Common myeloid progenitor, CD34-positive (primary cell): ENCODE results near the gene ZNF208.
A peak's percentile ranks its signal among the peaks of the same experiment; 100 is the strongest.

Source experiments
- CTCF ChIA-PET: fragments of 350-600 bp; sonication (Branson Sonifier 250); formaldehyde crosslinking; loops from one replicate; lab custom pipeline; 2021; ENCODE audit warnings: antibody characterized with exemption; lab: Charles Lee
- POLR2A ChIA-PET: fragments of 350-600 bp; sonication (Branson Sonifier 250); formaldehyde crosslinking; loops from one replicate; lab custom pipeline; 2021; ENCODE audit warnings: antibody characterized with exemption; lab: Charles Lee
- DNase-seq, 3 donors: peaks; one replicate each; pipeline versions ENCODE4 v3.0.0 to v3.0.0-alpha.2; 2013
- H3K27ac ChIP-seq, 2 experiments: 1 replicate in 1 of 2; 2 replicates in 1 of 2; pipeline ENCODE4 v1.7.0; 2013; ENCODE audit warnings: inconsistent platforms in 2 of 2, low read length in 2 of 2, mild to moderate bottlenecking in 2 of 2, low read depth in 1 of 2, moderate library complexity in 1 of 2; ENCODE audit not compliant: severe bottlenecking in 2 of 2, insufficient read depth in 1 of 2, poor library complexity in 1 of 2
- H3K27me3 ChIP-seq, 5 experiments: replicated peaks in 2 of 5; 1 replicate in 3 of 5; 2 replicates in 2 of 5; pipeline versions ENCODE4 v1.6.1 to v1.7.0; 2013; ENCODE audit warnings: low read length in 4 of 5, mild to moderate bottlenecking in 2 of 5, moderate library complexity in 2 of 5, inconsistent platforms in 1 of 5; ENCODE audit not compliant: insufficient read depth in 5 of 5, control insufficient read depth in 4 of 5
- H3K36me3 ChIP-seq, 4 experiments: 1 replicate in 2 of 4; 2 replicates in 2 of 4; pipeline versions ENCODE4 v1.6.1 to v1.7.0; 2013; ENCODE audit warnings: low read length in 3 of 4, control low read depth in 1 of 4, mild to moderate bottlenecking in 1 of 4; ENCODE audit not compliant: control insufficient read depth in 4 of 4, insufficient read depth in 4 of 4
- H3K4me1 ChIP-seq, 4 experiments: 1 replicate in 3 of 4; 2 replicates in 1 of 4; pipeline versions ENCODE4 v1.6.1 to v1.7.1; 2013; ENCODE audit warnings: low read length in 3 of 4, mild to moderate bottlenecking in 3 of 4, control low read depth in 1 of 4, inconsistent platforms in 1 of 4, moderate library complexity in 1 of 4; ENCODE audit not compliant: control insufficient read depth in 4 of 4, insufficient read depth in 4 of 4; ENCODE audit errors: control extremely low read depth in 1 of 4
- H3K4me3 ChIP-seq, 7 experiments: 1 replicate in 4 of 7; 2 replicates in 3 of 7; pipeline versions ENCODE4 v1.5.1 to v1.7.0; 2013; ENCODE audit warnings: mild to moderate bottlenecking in 7 of 7, low read length in 6 of 7, moderate library complexity in 6 of 7, inconsistent platforms in 2 of 7, low read depth in 2 of 7, control low read depth in 1 of 7; ENCODE audit not compliant: insufficient read depth in 4 of 7, control insufficient read depth in 1 of 7; ENCODE audit errors: extremely low read depth in 1 of 7
- H3K9me3 ChIP-seq, 5 experiments: 1 replicate in 4 of 5; 2 replicates in 1 of 5; pipeline versions ENCODE4 v1.6.1 to v1.7.1; 2013; ENCODE audit warnings: low read length in 4 of 5, mild to moderate bottlenecking in 2 of 5, inconsistent platforms in 1 of 5, low read depth in 1 of 5, moderate library complexity in 1 of 5; ENCODE audit not compliant: control insufficient read depth in 4 of 5, insufficient read depth in 2 of 5; ENCODE audit errors: control extremely low read depth in 1 of 5
- WGBS: methylation state at CpG from one replicate; pipeline ENCODE4 v1.1.5; 2013; ENCODE audit not compliant: insufficient coverage; 5-methylcytosine and 5-hydroxymethylcytosine counted together

ZNF208 gene

DNA sequence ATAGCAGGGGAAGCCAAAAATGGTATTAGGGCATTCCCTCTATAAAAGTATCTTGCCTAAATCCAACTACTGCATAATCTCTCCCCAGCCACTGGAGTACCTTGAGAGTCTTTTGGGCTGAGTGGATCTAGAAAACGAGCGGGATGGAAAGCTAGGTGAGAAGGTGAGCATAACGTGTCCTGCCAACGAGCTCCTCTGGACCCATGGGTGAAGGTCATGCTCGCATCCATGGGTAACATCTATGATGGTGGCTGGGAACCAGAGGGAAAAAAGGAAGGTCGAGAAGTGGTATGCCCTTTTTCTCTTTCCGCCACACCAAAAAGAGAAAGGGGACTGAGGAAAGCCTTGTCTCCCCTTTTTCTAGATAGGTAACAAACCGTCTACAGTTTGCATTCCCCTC is 63.0 kb downstream of the ZNF208 start:
- Histone ChIP-seq H3K36me3 (no peaks in the 10 kb centered on the region), H3K27ac (no peak overlapping the region), H3K9me3 (peaks cover 5 to 60% (median 26%) of the 10 kb centered on the region in 5 experiments), H3K4me3 (no peak overlapping the region), H3K27me3 (no peaks in the 10 kb centered on the region), H3K4me1 (no peaks in the 10 kb centered on the region)
- 80% methylated on average over 6 of the region's 8 CpGs for WGBS
- POLR2A ChIA-PET = no interaction called here
- DNase-seq = peak; percentile 31 to 45 (median 42)
- CTCF ChIA-PET = no interaction called here

DNA sequence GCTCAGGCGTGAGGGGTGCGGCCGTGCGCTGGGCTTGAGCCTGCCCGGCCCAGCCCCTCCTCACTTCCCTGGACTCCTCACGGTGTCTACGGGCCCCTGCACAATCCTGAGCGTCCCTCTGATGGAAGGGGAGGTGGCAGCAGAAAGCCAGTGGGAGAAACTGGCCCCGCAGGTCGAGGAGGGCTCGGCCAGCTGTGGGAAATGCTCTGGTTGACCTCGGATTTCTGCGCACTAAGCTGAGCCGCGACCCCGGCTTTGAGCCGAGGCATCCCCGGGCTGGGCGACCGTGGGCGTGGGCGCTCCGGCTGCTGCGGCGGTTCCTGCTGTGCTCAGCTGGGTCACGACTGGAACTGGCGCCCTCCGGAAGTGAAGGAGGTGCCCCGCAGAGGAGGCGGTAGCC is 70.1 kb downstream of the ZNF208 start:
- ChIA-PET POLR2A (no interaction called here), CTCF (no interaction called here)
- 79% methylated on average over 30 of the region's 30 CpGs for WGBS
- Histone ChIP-seq H3K4me3 (no peak overlapping the region), H3K27me3 (no peaks in the 10 kb centered on the region), H3K4me1 (no peaks in the 10 kb centered on the region), H3K36me3 (no peaks in the 10 kb centered on the region), H3K27ac (no peak overlapping the region), H3K9me3 (peaks cover 0 to 29% (median 4%) of the 10 kb centered on the region in 5 experiments)
- no peak for DNase-seq

DNA sequence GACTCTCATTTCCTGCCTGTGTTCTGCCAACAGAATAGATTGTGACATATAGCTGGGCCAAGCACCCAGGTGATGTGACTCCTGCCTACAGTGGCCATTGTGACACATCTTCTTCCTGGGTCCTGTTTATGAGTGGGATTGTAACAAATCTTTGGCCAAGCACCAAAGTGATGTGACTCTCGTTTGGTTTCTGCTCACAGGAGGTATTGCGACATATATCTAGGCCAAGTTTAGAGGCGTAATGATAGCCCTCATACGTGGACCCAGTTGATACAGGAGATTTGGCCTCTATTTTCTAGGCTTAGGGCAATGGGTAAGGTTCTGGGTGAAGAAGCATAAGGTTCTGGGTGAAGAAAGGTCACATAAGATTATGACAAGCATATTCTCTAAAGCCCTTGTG is 76.2 kb downstream of the ZNF208 start:
- no peaks in the 10 kb centered on the region for H3K4me1 ChIP-seq
- H3K27me3 ChIP-seq = no peaks in the 10 kb centered on the region
- ChIA-PET CTCF (no interaction called here), POLR2A (no interaction called here)
- no peak overlapping the region for H3K4me3 ChIP-seq
- peaks cover 3 to 24% (median 4%) of the 10 kb centered on the region in 5 experiments for H3K9me3 ChIP-seq
- no peaks in the 10 kb centered on the region for H3K36me3 ChIP-seq
- H3K27ac ChIP-seq = no peak overlapping the region
- DNase-seq = no peak
- WGBS = 73% methylated on average over 4 of the region's 4 CpGs

DNA sequence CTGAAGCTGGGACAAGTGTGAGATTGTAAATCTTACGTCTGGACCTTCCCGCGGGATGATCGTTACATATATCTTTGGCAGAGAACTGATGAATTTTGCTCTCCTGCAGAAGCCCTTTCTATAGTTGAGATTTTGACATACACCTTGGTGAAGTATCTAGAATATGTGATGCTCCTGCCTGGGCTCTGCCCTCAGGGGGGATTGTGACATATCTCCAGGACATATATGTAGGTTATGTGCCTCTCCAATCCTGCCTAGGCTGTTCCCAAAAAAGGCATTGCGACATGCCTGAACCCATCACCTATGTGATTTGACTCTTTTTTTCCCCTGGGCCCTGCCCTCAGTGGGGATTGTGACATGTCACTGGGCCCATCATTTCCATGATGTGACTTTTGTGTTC is 76.6 kb downstream of the ZNF208 start:
- no peak for DNase-seq
- 94% methylated on average over 5 of the region's 5 CpGs for WGBS
- Histone ChIP-seq H3K4me3 (no peak overlapping the region), H3K27ac (no peak overlapping the region), H3K27me3 (no peaks in the 10 kb centered on the region), H3K9me3 (peaks cover 3 to 27% (median 4%) of the 10 kb centered on the region in 5 experiments), H3K4me1 (no peaks in the 10 kb centered on the region), H3K36me3 (no peaks in the 10 kb centered on the region)
- CTCF ChIA-PET = no interaction called here
- POLR2A ChIA-PET = no interaction called here

DNA sequence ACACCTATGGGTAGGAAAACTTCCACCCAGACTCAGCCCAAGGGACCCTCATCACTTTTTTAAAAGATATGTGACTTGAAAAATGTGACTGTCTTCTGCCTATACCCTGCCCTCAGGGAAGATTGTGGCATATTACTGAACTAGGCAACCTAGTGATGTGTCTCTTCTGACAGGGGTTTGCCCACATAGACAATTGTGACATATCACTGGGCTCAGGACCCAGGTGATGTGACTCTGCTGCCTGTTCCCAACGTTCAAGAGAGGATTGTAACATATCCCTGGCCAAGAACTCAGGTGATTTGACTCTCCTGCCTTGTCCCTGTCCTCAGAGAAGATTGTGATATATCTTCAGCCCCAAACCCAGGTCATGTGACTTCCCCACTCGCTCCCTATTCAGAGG is 88.5 kb downstream of the ZNF208 start:
- Histone ChIP-seq H3K27ac (no peak overlapping the region), H3K27me3 (no peaks in the 10 kb centered on the region), H3K9me3 (peaks cover 6 to 26% (median 10%) of the 10 kb centered on the region in 5 experiments), H3K36me3 (no peaks in the 10 kb centered on the region), H3K4me3 (no peak overlapping the region), H3K4me1 (no peaks in the 10 kb centered on the region)
- WGBS = 25% methylated on average over 1 of the region's 2 CpGs
- no peak for DNase-seq
- CTCF ChIA-PET = no interaction called here
- POLR2A ChIA-PET = no interaction called here

DNA sequence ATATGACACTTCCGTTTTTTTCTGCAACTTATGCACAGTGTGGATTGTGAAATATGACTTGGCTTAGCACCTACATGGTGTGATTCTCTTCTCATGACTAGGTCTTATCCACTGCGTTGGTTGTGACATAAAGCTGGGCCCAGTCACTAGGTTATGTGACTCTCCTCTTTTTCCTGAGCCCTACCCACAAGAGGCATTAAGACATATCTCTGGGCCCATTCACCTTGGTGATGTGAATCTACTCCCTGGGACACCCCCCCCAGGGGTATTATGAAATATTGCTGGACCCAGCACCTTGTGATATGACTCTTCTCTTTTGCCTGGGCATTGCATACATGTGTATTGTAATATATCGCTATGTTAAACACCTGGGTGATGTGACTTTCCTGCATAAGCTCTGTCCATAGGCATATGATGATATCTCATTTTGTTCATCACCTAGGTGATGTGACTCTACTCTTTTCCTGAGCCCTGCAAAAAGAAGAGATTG is 89.0 kb downstream of the ZNF208 start:
- POLR2A ChIA-PET = no interaction called here

DNA sequence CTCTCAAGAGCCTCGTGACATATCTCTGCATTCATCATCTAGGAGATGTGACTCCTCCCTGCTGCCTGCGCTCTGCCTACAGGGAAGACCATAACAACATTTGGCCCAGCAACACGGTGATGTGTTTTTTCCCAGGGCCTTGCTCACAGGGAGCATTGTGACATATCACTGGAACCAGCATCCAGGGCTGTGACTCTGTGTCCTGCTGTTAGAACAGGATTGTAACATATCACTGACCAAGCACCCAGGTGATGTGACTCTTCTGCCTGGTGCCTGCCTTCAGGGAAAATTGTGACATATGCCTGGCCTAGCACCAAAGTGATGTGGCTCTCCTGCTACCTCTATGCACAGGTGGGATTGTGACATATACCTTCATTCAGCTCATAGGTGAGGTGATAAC is 95.3 kb downstream of the ZNF208 start:
- no peak for DNase-seq
- Histone ChIP-seq H3K36me3 (no peaks in the 10 kb centered on the region), H3K4me3 (no peak overlapping the region), H3K4me1 (no peaks in the 10 kb centered on the region), H3K9me3 (peaks cover 3 to 34% (median 15%) of the 10 kb centered on the region in 5 experiments), H3K27me3 (no peaks in the 10 kb centered on the region), H3K27ac (no peak overlapping the region)
- WGBS = 55% methylated on average over 3 of the region's 3 CpGs
- CTCF ChIA-PET = no interaction called here
- POLR2A ChIA-PET = interaction anchor here (0.6 kb wide), 1 partner anchor 288 kb away, joined by 3 read pairs; no protein-coding TSS in a partner anchor

More for the DNA sequence above, 89.0 kb downstream of the ZNF208 start:
- DNase-seq = no peak
- Histone ChIP-seq H3K27me3 (no peaks in the 10 kb centered on the region), H3K27ac (no peak overlapping the region), H3K4me1 (no peaks in the 10 kb centered on the region), H3K9me3 (peaks cover 6 to 27% (median 10%) of the 10 kb centered on the region in 5 experiments), H3K4me3 (no peak overlapping the region), H3K36me3 (no peaks in the 10 kb centered on the region)
- CTCF ChIA-PET = no interaction called here
- WGBS = 92% methylated on average over 2 of the region's 3 CpGs
